ACHN (cell line): Measurements from ENCODE around the gene SOBP.

Source experiments
- DNase-seq: peaks from one replicate; pipeline ENCODE4 v3.0.0-alpha.2; 2015
- in situ Hi-C: cut with HindIII; loops from 2 replicates; pipeline ENCODE4 v1.10.0; 2017; ENCODE audit warnings: low sequenced_read_pairs, low pct_ligation_motif_present, low pct_unique_long_range_greater_than_20kb

Gene SOBP

DNA sequence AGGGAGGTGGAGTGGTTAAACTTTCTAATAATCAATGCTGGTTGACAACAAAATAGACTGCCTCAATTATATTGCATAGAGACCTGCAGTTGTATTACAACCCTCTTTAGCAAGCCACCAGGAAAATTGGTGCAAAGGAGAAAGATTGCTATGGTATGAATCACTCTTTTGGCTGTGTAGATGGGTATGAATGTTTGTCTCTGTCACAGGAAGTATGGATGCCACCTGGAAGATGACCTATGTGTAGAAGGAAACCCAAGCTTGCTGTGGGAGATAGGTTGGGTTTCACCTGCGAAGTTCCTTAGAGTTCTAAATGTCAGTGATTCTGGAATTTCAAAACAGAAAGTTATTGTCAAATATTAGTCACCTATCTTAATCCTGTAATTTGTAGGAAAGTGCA is 134.6 kb downstream of the SOBP start:
- in situ Hi-C loops: no loop called here
- DNase-seq: peak; percentile 20

DNA sequence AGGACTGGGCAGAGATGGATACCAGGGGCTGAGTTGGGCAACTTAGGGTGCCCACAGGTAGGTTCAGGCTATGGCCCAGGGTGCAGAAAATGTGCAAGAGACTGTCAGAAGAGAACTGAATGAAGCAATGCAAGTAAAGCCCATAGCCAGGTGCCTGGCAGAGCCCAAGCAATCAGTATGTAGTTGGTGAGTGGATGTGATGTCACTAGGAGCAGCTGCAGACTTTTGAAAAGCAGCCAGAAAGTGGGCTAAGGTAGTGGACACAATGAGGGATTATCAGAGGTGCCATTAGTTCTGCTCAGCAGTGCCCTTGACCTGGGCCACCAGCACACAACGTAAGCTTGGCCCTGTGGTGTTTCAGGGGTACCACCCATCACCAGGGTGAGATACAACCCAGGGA is 135.3 kb downstream of the SOBP start:
- in situ Hi-C loops: no loop called here
- DNase-seq: no peak

DNA sequence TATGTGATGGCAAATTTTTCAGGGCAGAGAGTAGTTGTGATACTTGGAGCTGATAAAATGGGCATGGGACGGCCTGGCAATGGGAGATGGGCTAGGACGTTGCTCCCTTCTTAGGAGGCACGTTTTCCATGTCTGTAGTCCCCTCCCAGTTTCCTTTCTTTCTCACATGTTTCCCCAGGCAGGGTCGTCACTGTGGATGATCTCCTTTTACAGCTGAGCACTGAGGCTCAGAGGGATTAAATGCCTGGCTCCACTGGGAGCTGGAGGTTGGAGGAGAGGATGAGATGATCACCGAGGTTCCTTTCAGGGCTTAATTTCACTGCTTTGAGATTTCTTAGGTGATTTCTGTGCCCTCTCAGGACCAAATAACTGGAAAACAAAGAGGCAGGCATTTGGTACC is 136.7 kb downstream of the SOBP start:
- in situ Hi-C loops: no loop called here
- no peak for DNase-seq

DNA sequence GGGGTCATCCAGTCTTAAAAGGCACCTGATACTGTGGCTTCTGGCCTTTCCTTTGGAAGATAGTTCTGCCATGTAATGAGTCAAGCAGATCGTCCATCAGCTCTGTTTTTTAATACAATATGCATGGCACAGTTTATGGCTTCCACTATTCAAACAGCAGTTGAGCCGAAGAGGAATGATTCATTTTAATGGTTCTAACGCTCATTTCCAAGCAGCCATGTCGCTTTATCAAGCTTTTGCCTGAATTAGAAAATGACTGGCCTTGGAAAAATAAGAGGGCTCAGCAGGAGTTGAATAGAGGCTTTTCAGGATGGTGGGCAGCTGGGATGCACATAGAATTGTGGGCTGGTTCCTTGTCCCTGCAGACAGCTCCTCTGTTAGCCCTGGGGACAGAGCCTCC is 138.1 kb downstream of the SOBP start:
- DNase-seq: no peak
- in situ Hi-C loops: no loop called here

DNA sequence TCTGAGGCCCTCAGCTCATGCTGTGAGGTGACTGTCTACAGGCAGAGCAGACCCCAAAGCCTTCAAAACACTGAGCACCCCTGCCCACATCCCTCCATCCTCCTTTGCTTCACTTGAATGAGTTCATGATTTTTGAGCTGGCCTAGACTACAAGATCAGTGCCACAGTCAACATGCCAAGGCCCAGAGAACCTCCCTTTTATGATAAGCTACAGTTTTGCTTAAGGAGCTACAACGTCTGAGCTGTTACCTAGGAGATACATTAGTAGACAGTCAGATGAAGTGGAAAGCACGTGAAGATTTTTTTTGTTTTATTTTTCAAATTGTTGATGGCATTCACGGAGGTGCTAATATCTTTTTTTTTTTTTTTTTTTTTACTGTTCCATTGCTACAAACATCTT is 139.0 kb downstream of the SOBP start:
- DNase-seq: no peak
- in situ Hi-C loops: no loop called here

DNA sequence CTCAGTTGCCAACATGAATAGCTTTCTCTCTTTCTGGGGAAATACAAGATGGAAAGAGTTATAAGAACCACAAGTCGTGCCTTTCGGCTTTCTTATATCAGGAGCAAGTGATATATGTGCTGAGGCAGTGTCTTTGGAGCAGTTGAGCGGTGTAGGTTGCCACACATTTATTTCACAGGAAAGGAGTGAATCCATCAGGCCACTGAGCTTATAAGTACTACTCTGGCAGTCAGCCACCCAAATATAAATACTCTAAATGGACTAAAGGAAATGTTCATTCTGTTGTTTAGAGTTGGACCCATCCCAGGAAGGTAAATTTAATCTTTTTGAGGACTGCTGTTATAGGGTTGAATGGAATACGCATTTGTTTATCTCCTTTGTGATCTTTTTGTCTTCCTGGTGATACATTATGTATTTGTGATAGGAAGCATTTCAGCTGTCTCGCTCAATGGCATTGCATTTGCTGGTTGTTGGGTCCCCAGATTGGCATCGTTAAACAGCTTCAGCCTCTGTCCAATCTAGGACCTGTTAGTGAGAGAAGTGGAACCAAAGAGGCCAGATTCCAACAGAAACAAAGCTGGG is 139.7 kb downstream of the SOBP start:
- no peak for DNase-seq
- in situ Hi-C loops: no loop called here

DNA sequence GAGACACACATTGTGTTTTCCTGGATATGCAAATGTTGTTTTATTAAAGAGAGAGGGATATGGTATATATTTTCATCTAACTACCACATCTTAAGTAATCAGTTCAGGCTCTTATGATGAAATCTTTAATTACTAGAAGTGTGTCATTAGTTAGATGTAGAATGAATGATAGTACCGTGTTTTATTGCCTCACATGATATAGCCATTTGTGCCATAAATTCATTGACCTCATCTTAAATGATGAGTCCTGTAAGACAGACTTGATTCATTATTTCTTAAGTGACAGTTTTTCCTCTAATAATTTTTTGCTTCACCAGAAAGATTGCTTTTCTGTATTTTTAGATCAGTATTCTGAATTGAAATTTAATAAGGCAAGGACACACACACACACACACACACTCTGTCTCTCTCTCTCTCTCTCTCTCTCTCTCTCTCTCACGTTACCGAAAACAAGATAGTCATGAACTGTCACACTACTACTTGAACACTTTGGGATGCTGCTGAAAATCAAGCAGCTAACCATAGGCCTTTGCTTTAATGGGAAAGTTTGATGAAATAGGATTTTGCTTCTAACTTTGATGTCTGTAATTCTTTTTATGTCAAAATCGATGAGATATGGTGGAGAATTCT is 140.5 kb downstream of the SOBP start:
- in situ Hi-C loops: no loop called here
- no peak for DNase-seq

DNA sequence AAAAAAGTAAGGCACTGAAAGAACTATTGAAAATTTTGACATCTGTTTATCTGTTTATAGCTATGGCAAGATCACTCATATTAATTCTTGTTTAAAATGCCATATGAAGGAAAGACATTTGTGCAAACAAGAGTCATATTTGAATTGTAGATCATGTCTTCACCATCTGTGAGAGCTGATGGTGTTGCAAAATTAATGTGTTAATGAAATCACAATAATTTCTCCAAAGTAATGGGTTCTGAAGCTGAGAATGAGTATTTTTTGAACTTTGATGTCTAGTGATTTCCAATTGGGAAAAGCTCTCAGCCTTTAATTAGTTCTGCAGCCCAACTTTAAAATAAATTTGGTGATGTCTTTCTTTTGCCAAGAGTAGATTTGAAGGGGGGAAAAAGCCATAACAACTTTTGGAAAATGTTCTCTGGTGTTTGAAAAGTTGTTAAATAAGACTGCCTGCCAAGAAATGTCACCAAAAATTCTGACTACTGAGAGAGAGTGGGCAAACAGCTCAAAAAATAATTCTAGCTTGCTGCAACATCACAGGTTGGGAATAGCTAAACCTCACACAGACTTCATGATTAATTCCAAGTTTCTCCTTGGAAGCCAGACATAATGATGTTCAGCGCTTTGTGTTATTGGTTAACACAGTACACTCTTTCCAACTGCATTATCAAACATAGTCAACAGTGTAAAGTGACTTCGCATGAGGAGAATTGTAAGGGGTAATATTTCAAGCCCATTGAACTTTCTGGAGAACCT is 142.6 kb downstream of the SOBP start:
- in situ Hi-C loops: no loop called here
- no peak for DNase-seq

DNA sequence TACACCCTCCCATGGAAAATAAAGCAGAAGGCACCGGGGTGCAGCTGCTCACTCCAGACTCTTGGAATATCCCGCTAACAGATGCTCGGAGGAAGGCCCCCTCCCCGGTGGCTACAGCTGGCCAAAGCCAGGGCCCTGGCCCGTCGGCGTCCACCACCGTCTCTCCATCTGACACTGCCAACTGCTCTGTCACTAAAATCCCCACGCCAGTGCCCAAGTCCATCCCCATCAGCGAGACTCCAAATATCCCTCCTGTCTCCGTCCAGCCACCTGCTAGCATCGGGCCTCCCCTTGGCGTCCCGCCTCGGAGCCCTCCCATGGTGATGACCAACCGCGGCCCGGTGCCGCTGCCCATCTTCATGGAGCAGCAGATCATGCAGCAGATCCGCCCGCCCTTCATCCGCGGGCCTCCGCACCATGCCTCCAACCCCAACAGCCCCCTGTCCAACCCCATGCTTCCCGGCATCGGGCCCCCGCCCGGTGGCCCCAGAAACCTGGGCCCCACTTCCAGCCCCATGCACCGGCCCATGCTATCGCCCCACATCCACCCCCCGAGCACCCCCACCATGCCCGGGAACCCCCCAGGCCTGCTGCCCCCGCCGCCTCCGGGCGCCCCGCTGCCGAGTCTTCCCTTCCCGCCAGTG is 143.9 kb downstream of the SOBP start:
- in situ Hi-C loops: no loop called here
- no peak for DNase-seq

DNA sequence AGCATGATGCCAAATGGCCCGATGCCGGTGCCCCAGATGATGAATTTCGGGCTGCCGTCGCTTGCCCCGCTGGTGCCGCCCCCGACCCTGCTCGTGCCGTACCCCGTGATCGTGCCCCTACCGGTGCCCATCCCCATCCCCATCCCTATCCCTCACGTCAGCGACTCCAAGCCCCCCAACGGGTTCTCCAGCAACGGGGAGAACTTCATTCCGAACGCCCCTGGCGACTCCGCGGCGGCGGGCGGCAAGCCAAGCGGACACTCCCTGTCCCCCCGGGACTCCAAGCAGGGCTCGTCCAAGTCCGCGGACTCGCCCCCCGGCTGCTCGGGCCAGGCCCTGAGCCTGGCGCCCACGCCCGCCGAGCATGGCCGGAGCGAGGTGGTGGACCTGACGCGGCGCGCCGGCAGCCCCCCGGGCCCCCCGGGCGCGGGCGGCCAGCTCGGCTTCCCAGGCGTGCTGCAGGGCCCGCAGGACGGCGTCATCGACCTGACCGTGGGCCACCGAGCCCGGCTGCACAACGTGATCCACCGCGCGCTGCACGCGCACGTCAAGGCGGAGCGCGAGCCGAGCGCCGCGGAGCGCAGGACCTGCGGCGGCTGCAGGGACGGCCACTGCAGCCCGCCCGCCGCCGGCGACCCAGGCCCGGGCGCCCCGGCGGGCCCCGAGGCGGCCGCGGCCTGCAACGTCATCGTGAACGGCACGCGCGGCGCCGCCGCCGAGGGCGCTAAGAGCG is 144.6 kb downstream of the SOBP start:
- in situ Hi-C loops: no loop called here
- DNase-seq: no peak

DNA sequence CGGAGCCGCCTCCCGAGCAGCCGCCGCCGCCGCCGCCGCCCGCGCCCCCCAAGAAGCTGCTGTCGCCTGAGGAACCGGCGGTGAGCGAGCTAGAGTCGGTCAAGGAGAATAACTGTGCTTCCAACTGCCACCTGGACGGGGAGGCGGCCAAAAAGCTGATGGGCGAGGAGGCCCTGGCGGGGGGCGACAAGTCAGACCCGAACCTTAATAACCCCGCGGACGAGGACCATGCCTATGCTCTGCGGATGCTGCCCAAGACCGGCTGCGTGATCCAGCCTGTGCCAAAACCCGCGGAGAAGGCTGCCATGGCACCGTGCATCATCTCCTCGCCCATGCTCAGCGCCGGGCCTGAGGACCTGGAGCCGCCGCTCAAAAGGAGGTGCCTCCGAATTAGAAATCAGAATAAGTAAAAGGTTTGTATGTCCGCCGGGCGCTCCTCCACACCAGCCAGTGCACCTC is 145.2 kb downstream of the SOBP start:
- no peak for DNase-seq
- in situ Hi-C loops: no loop called here

DNA sequence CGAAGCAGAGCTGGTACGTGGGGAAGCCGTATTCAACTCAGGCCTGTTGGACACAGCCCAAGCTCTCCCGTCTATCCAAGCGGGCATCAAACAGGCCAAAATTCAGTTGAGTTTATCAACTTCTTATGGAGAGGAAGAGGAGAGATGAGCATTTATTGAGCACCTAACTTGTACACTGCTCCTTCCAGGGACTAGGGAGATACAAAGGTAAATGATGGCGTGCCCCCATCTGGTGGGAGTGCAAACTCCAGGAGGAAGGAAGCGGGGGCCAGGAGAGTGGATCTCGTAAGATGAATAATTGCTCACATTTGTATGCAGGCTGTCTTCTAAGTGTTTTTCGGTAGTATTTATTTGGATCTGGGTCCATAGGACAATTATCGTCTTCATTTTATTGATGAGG is 146.6 kb downstream of the SOBP start:
- DNase-seq: no peak

DNA sequence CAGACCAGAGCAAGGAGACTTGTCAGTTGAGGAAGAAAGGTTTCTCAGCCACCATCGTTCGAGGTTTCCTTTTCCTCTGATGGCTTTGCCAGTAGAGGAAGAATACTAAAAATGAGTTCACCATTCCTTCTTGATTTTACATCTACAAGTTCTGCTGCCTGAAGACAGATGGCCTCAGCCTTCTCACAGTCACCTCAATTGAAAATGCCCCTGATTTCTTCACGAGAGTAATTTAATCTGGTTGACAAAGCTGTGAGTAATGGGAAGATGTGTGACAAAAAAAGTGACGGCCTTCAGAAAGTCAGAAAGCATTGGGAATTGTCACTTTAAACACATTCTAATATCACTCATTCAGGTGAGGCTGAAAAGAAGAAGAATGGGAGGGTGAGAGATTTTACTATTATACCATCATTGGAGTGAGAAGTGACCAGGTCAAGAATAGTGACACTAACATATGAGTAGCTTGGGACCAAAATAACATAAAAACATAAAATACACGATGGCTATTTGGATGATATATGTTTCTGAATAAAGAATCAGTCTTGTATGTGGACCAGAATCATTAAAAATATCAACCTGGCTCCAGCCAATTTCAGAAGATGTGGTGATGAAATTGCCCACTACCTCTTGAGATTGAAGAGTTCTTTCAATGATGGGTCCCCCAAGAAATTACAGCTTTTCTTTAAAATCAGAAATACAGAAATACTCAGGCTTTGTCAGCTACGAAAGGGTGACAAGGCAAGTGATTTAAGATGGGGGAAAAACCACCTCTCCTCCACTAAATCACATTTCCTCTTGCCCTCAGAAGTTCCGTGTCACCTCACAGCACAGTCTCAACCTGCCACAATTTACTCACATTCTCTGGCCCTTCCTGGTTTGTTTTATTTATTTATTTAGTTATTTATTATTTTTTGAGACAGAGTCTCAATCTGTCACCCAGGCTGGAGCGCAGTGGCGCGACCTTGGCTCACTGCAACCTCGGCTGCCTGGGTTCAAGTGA is 147.7 kb downstream of the SOBP start:
- no peak for DNase-seq
- in situ Hi-C loops: no loop called here

More for the DNA sequence above, 146.6 kb downstream of the SOBP start:
- in situ Hi-C loops: no loop called here

DNA sequence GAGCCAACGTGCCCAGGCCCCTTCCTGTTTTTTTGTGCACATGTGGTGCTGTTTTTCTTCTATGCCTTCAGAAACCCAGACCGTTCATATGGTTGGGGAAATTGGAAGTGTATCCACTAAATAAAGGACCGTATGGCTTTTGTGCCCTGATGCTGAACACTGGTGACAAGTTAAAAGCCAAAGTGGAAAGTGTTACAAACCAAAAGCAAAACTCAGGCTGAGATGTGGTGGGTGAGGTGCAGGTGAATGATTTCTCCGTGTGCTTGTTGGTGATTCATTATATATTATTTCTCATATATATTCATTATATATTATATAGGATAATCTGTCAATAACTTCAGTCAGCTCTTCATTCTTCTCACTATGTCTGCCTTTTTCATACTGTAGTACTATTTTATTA is 148.6 kb downstream of the SOBP start:
- in situ Hi-C loops: no loop called here
- no peak for DNase-seq

DNA sequence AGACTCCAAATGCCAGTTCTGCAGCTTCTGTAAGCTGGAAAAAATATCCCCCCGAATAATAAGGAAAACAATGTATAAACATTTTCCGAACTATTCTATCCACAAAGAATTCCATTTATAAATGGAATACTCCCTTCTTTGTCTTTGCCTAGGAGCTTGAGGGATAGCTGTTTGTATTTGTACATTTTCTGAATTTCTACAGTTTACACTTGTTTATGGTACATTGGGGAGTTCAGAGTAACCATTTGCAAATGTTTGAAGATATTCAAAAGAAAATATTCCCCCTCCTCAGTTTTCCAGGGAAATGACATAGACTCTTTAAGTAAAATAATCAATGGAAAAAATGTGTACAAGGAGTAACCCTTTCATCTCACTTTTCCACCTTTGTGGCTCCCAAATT is 149.6 kb downstream of the SOBP start:
- no peak for DNase-seq
- in situ Hi-C loops: no loop called here

DNA sequence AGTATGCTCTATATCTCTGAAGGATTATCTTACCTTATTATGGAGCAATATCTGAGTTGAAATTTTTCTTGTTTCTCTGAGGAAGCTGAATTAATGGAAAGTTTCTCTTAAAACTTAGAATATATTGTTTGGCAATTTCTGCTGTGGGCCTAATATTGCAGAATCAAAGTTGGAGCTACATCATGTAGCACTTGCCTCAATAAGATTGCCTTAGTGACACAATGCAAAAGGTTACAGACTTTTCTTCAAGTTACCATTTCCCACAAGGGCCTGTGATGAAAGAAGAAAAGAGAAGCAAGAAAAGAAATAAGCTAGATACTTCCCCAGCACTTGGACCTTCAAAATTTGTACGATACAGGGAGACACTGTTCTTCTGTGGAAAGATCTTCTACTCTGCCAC is 151.2 kb downstream of the SOBP start:
- in situ Hi-C loops: no loop called here
- no peak for DNase-seq

DNA sequence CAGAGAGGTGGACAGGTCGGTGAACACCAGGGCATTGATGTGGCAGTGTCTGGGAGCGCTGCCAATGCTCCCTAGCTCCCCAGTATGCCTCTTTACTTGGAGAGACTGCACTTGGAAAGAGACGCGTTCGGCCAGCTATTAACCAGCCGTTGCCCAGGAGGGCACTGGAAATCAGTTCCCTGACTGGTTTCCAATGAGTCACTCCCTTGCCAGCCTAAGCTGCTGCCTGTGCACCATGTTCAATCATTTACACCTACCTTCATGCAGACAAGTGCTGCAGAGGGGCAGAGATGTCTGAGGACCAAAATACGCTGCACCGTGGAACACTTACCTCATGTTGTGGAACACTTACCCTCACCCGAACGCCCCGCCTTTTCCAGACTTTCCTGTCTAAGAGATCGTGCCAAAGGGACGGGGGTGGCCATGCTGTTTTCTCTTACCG is 151.6 kb downstream of the SOBP start:
- in situ Hi-C loops: no loop called here
- peak; percentile 89 for DNase-seq
